Lower leg skin (tissue), 4 donors: ENCODE measurements around the gene HDAC9. TPM values are rescaled to one million over a fixed set of nuclear protein-coding genes. Genes with fewer than 3 reads are reported as not detected.

Source experiments
- DNase-seq, 2 donors: peaks; one replicate each; pipeline ENCODE4 v3.0.0-alpha.2; 2019; ENCODE audit warnings: low spot score in 2 of 2
- H3K4me3 ChIP-seq: fragments of 200-600 bp; sonication (generic); 2 replicates; pipeline ENCODE4 v1.5.1; 2017; ENCODE audit warnings: mild to moderate bottlenecking, low read depth; ENCODE audit not compliant: poor library complexity, severe bottlenecking
- POLR2A ChIP-seq, 2 donors: fragments of 450-650 bp; IDR thresholded peaks; one replicate each; pipeline ENCODE4 v1.6.1; 2016 to 2017; ENCODE audit warnings: antibody characterized with exemption in 2 of 2, mild to moderate bottlenecking in 1 of 2, moderate library complexity in 1 of 2
- WGBS, 2 donors: methylation state at CpG; one replicate each; pipeline ENCODE4 v1.1.5; 2018; 5-methylcytosine and 5-hydroxymethylcytosine counted together
- intact Hi-C: fragments of 100-400 bp; cut with DNase I; formaldehyde crosslinking; loops from one replicate; pipeline ENCODE4 v1.15.0; 2023; ENCODE audit warnings: low total_unique reads
- total RNA-seq, 4 donors: library from RNA; depleted of rRNA; stranded (reverse); fragments of >200 nt; gene quantifications; one replicate each; pipeline ENCODE4 v1.1.0, GENCODE V29; 2016
- TF ChIP-seq, protein P1 (sequence below), 3 donors: fragments of 450-650 bp; IDR thresholded peaks; one replicate each; pipeline ENCODE4 v1.5.1; 2016; ENCODE audit warnings: antibody characterized with exemption in 3 of 3, mild to moderate bottlenecking in 3 of 3, moderate library complexity in 2 of 3

Gene HDAC9
- total RNA-seq, 4 donors from 2014 or later = 3.1 to 5.5 (median 4.7) TPM

DNA sequence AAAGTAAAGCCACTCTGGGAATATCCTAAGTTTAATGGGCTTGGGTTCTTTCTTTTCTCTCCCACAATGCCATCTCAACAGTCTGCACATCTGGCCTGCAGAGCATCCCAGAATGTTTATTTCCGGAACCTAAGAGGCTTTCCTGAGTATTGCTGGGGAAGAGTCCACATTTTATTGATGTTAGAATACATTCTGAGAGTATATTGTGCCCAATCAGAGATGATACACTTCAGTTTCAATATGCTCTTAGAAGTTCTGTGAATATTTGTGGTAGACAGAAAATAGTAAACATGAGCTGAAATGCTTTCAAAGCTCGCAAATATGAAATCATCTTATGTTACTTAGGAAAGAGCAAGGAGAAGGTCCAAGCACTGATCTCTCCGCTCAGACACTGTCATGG is 421.3 kb downstream of the HDAC9 start:
- WGBS, 2 donors = 73 to 76% methylated on average over 3 of the region's 3 CpGs
- TF ChIP-seq, protein P1, sequence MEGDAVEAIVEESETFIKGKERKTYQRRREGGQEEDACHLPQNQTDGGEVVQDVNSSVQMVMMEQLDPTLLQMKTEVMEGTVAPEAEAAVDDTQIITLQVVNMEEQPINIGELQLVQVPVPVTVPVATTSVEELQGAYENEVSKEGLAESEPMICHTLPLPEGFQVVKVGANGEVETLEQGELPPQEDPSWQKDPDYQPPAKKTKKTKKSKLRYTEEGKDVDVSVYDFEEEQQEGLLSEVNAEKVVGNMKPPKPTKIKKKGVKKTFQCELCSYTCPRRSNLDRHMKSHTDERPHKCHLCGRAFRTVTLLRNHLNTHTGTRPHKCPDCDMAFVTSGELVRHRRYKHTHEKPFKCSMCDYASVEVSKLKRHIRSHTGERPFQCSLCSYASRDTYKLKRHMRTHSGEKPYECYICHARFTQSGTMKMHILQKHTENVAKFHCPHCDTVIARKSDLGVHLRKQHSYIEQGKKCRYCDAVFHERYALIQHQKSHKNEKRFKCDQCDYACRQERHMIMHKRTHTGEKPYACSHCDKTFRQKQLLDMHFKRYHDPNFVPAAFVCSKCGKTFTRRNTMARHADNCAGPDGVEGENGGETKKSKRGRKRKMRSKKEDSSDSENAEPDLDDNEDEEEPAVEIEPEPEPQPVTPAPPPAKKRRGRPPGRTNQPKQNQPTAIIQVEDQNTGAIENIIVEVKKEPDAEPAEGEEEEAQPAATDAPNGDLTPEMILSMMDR (IDR thresholded peaks at IDR 0.05) = no peak
- no peak for TF ChIP-seq POLR2A (IDR thresholded peaks at IDR 0.05)
- no peak for DNase-seq
- no peak overlapping the region for H3K4me3 ChIP-seq
- intact Hi-C loops = no loop called here

DNA sequence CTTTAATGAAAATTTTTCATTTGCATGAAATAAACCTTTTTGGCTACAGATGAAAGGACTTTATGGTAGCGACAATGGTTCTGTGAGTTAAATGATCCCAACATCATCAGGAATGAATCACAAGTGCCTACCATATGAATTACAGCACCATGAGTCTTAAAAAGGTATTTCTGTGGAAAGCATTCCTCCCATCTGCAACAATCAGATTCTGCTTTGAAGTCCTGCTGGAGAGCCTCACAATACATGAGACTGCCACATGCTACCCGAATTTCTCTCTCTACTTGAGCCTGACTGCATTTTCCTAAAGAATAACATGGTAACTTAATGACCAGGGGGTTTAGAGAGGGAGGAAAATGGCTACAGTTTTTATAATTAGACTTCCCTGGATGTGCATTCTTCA is 431.6 kb downstream of the HDAC9 start:
- intact Hi-C loops = no loop called here
- no peak overlapping the region for H3K4me3 ChIP-seq
- TF ChIP-seq, protein P1 (IDR thresholded peaks at IDR 0.05) = no peak
- TF ChIP-seq POLR2A (IDR thresholded peaks at IDR 0.05) = no peak
- no peak for DNase-seq
- 54 to 56% methylated on average over 2 of the region's 2 CpGs for WGBS, 2 donors

DNA sequence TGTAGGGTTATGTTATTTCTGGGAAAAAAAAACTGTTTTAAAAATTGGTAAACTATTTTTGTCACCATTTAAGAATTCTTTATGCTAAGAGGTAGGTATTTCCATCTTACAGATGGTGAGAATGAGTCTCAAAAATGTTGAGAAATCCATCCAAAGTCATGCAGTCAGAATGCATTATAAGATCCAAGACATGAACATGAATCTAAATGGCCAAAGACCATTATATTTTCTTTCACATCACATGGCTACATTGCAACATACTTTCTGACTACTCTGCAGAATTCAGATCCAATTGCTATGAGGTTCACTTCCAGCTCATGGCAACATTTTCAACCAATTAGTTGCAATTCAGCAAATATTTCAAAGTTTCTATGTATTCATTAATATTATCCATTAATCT is 440.7 kb downstream of the HDAC9 start:
- intact Hi-C loops = no loop called here
- no peak overlapping the region for H3K4me3 ChIP-seq
- TF ChIP-seq, protein P1 (IDR thresholded peaks at IDR 0.05) = no peak
- TF ChIP-seq POLR2A (IDR thresholded peaks at IDR 0.05) = no peak
- no peak for DNase-seq

DNA sequence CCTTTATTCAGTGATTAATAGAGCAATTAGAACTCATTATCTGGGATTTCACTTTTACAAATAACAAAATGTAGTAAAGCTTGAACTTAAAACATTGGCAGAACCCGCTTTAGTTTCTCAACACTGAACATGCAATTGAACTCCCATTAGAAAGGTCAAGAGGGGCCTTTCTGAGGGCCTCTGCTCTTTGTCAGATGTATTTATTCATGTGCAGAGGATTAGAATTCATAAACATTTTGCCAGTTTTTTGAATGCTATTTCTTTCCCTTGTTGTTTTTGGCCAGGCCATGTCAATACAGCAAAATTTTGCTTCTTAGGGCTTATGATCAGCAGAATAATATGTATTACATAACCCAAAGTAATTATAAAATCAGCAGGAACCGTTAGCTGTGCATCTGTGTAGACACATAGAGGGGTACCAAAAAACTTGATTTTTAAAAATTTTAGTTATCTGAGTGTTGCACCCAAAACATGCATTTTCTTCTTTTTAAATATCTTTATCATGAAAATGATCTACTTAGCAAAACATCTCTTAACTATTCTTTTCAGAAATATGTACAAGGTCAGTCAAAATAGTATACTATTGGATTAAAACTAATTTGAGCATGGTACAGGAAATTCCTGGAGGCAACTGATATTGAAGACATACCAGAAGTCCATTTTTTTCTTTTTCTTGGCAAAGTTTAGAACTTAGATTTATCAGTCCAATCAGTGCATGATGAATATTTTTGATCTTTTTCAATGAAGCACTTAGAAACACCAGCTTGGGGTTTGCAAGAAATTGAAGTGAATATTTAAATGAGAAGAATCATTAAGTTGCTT is 444.4 kb downstream of the HDAC9 start:
- 67 to 71% methylated on average over 2 of the region's 2 CpGs for WGBS, 2 donors
- DNase-seq = no peak
- intact Hi-C loops = no loop called here

DNA sequence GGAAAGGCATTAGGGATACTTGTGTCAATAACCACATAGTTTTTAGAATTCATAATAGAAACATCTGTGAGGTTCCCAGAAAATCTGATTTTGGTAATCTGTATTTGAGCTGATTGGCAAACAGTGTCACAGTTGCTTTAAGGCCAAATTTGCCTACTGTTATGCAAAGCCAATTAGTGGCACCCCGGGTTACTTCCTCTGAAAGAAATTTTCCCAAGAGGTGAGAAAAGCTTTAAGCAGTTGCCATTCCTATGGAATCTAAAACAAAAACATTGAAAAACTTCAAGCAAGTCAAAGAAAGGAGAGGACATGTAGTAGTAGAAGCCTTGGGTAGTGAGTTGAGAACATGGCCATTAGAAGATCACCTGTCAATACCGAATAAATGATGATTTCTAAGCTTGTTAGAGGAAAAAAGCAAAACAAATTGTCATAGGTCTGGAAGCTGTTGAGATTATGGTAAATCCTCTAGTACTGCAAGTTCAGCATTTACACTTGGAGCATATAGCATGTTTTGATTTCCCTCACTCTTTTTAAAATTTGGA is 445.1 kb downstream of the HDAC9 start:
- DNase-seq = no peak
- no peak overlapping the region for H3K4me3 ChIP-seq
- intact Hi-C loops = no loop called here
- TF ChIP-seq, protein P1 (IDR thresholded peaks at IDR 0.05) = no peak
- no peak for TF ChIP-seq POLR2A (IDR thresholded peaks at IDR 0.05)
- WGBS, 2 donors = 37 to 43% methylated on average over 2 of the region's 2 CpGs

More for the DNA sequence above, 444.4 kb downstream of the HDAC9 start:
- TF ChIP-seq POLR2A (IDR thresholded peaks at IDR 0.05) = no peak
- TF ChIP-seq, protein P1 (IDR thresholded peaks at IDR 0.05) = no peak
- H3K4me3 ChIP-seq = no peak overlapping the region
